ENCODE results near the gene ERC1.

The ERC1 gene

DNA sequence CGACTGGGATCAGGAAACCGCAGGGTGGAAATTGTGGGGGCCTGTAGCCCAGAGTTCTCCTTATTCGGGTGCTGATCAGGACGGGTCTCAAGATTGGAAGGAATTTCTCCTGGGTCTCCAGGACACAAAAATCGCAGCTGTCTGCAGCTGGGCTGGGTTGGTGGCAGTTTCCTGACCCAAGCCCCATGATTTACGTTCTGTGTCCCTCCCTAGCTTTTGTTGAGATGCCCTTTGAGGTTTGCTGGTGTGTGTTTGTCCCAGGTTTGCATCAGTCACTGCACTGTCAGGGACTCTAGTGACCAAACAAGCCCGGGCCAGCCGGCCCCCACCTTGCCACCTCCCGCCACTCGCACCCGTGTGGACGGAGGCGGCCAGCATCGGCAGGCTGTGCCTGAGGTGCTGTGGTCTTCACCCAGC lies 513.9 kb downstream of the ERC1 start:
- no peak for DNase-seq (ENCODE audit: low read depth in 3 of 3)

DNA sequence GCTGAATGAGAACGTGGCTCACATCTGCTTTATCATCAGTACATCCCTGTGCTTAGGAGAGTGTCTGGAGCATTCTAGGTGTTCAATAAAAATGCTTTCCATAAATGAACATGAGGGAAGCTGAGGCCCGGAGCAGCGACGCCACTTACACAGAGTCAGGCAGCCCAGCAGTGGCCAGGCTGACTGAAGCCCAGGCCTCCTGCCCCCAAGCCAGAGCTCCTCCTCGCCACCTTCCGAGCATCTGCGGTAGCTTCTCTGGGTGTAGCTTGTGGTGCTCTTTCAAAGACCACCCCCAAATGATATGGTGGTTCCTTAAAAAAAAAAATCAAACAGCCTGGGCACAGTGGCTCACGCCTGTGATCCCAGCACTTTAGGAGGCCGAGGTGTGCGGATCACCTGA lies 514.6 kb downstream of the ERC1 start:
- no peak for DNase-seq (ENCODE audit: low read depth in 3 of 3)

GRCh38 chr12:1507308-1507707 lies 516.3 kb downstream of the ERC1 start:
- no peak for DNase-seq (ENCODE audit: low read depth in 3 of 3)

- DNase-seq (ENCODE audit: low read depth in 3 of 3): no peak
These were observed 518.5 kb downstream of the ERC1 start for GRCh38 chr12:1509413-1510052.

- DNase-seq (ENCODE audit: low read depth in 3 of 3): no peak
These were observed 519.2 kb downstream of the ERC1 start for GRCh38 chr12:1510056-1510812.

DNA sequence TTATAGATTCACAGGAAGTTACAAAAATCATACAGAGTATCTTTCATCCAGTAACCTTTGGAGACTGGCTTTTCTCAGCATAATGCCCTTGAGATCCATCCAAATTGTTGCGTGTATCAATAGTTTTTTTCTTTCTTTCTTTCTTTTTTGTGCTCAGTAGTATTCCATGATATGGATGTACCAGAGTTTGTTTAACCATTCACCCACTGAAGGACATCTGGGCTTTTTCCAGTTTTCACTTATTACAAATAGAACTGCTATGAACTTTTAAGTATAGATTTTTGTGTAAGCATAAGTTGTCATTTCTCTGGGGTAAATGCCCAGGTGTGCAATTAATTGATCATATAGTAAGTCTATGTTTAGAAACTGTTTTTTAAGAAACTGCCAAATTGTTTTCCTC lies 524.0 kb downstream of the ERC1 start:
- no peak for DNase-seq (ENCODE audit: low read depth in 3 of 3)

GRCh38 chr12:1515428-1515827 lies 524.4 kb downstream of the ERC1 start:
- no peak for DNase-seq (ENCODE audit: low read depth in 3 of 3)

DNA sequence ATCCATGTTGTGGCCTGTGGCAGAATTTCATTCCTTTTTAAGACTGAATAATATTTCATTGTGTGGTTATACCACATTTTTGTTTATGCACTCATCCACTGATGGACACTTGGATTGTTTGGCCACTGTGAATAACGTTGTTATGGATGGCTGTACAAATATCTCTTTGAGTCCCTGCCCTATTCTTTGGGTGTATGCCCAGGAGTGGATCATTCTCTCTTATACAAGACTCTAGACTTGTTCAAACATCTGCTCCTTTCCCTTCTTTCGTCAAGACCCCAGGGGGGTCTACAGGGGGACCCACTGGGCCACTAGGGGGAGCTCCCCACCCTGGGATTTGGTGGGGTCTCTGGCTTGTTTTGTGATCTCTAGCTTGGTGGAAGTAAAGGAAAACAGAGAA lies 526.0 kb downstream of the ERC1 start:
- DNase-seq (ENCODE audit: low read depth in 3 of 3): no peak

- DNase-seq (ENCODE audit: low read depth in 3 of 3): no peak
These were observed 526.9 kb downstream of the ERC1 start for GRCh38 chr12:1517734-1518525.

- DNase-seq (ENCODE audit: low read depth in 3 of 3): no peak
These were observed 527.8 kb downstream of the ERC1 start for GRCh38 chr12:1518591-1519516.

- no peak for DNase-seq (ENCODE audit: low read depth in 3 of 3)
These were observed 528.6 kb downstream of the ERC1 start for GRCh38 chr12:1519642-1520041.

DNA sequence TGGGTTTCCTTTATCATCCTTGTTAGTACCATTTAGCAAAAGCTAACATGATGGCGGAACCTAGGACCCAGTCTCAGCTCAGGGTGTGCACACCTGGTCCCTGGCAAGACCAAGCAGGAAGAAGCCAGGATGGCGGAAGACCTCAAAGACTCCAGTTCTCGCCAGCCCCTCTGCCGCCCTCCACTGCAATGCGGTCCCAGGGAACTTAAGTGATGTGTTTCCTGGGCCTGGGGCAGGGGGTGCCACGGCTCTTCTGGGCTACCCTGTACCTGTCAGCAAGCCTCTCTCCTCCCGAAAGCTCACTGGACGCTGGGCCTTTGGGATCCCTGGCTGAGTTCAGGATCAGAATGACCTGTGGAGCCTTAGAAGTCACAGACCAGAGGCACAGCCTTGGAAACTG lies 532.0 kb downstream of the ERC1 start:
- no peak for DNase-seq (ENCODE audit: low read depth in 3 of 3)

GRCh38 chr12:1523558-1524050 lies 532.6 kb downstream of the ERC1 start:
- no peak for DNase-seq (ENCODE audit: low read depth in 3 of 3)

GRCh38 chr12:1525858-1526257 lies 534.8 kb downstream of the ERC1 start:
- DNase-seq (ENCODE audit: low read depth in 3 of 3): no peak

DNA sequence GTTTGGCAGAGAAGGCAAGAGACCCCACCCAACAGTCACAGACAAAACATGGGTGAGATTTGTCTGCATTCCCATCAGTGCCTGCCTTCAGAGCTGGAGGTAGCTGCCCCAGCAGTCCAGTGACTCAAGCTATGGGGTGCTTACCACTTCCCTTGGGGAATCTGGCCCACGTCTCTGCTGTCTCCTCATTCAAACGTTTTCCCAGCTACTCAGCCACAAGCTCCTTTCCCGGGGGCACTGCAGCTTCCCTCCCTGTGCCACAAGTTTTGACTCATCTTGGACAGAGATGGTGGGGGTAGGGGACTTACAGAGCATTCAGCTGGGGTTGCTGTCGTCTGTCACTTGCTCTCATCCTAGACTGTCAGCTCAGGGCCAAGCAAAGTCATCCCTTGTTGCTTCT lies 536.8 kb downstream of the ERC1 start:
- DNase-seq (ENCODE audit: low read depth in 3 of 3): no peak

- DNase-seq (ENCODE audit: low read depth in 3 of 3): no peak
These were observed 537.8 kb downstream of the ERC1 start for GRCh38 chr12:1528791-1529190.

DNA sequence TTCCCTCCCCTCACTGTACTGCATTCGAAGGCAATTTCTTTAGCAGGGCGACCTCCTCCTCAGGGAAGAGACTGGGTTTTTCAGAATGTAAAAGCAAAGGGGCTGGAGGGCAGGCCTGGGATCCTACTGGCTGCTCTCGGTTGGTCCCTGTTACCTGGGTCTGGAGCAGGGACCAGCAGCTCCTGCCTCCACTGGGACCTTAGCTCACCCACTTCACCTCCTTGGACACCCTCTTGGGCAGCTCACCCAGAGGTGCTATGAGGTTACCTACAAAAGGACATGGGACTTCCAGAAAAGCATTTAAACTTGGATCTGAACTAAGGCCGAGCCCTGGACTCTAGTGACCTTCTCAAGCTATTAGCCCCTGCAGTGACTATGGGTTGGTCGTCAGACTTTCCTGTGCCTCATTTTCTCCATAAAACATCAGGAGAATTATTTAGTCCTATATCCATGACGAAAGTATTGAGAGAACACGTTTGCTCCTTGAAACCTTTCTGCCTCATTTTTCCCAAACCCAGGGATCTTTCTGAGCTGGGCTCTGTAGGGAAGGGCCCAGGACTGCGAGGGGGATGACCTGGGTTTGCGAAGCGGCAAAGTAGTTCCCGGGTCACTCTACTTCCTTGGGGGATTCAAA lies 538.3 kb downstream of the ERC1 start:
- no peak for DNase-seq (ENCODE audit: low read depth in 3 of 3)

DNA sequence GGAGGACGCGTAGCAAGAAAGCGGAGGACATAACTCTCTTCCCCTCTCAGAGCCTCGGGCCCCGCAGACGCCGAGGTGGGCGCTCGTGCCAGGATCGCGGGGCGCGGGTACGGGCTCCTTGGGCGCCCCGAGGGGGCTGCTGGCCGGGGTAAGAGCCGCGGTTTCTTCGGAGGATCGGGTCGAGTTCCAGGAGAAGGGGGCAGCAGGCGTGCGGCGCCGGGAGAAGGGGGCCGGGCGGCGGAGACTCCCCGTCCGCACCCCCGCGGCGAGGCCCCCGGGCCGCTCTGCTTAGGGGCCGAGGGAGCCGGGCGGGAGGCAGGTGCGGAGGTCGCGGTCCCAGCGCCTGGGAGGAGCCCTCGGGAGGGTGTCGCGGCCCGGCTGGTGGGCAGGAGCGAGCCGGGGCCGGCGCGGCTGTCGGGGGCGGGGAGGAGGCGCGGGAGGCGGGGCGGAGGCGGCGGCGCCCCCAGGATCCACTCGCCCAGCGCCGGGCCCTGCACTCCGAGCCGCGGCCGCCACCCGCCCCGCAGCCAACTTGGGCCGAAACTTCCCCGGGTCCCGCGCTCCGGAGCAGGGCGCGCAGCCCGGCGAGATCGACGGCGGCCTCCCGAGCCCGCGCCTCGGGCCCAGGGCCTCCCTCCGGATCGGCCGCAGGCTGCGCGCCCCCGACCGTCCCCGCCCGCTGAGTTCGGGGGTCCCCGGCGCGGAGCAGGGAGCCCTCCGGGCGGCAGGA lies 539.0 kb downstream of the ERC1 start:
- no peak for DNase-seq (ENCODE audit: low read depth in 3 of 3)

DNA sequence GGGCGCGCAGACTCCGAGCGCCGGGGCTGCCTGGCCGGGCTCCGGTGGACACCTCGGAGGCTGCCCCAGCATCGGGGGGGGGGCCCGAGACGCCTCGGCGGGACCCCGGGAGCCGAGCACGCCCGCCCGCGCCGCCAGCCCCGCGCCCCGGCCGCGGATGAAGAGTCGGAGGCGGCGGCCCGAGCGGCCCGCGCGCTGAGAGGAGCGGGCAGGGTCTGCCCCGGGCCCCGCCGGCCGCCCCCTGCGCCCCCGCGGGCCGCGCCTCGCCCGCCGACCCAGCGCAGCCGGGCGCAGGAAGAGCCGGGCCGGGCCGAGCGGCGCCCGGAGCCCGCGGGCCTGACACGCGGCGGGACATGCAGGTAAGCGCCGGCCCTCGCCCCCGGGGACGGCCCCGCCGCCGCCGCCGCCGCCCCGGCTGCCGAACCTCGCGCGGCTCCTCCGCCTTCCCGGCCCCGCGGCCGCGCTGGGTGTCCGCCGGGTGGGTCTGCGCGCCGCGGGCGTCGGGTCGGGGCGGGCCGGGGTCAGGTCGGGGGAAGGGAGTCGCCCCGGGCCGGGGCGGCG lies 539.6 kb downstream of the ERC1 start:
- no peak for DNase-seq (ENCODE audit: low read depth in 3 of 3)

DNA sequence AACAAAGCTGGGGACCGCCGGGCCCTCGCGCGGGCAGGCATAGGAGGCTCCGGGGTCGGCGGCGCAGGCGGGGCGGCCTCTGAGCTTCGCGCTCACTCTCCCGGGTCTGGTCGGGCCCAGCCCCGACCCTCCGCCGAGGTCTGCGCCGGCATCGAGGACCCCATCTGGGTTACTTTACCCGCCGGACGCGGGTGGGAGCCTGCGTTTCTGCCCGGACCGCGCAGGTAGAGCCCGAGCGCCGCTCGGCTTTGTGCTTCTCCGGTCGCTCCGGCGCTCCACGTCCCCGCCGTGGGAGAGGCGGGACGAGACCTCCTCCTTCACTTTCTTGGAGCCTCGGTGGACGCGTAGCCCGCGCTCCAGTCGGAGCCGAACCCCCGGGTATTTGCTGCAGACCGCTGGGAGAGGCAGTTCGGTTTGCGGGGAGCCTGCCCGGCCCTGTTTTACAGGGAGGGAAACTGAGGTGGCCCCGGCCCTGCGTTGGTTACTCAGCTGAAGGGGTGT lies 540.2 kb downstream of the ERC1 start:
- DNase-seq (ENCODE audit: low read depth in 3 of 3): no peak
